ENCODE results near the gene TRIM34. TPM values are rescaled to one million over a fixed set of nuclear protein-coding genes. Genes with fewer than 3 reads are reported as not detected.
"Not testable (repeated sequence)": the region's sequence is repeated elsewhere in the genome, so short reads cannot be mapped to it uniquely, and the experiment has no call there.

TRIM34 gene
- total RNA-seq, 1 donor from 2014 or later = 13.7 TPM

DNA sequence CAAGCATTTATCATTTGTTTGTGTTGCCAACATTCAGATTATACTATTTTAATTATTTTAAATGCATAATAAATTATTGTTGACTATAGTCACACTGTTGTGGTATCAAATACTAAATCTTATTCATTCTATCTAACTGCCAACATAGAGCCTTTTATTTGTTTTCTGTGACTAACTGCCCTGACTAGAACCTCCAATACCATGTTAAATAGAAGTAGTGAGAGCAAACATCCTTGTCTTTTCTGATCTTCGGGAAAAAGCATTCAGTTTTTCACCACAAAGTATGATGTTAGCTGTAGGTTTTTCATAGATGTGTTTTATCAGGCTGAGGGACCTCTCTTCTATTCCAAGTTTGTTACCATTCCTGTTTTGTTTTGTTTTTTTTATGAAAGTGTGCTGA lies 15.2 kb downstream of the TRIM34 start:
- no peaks in the 10 kb centered on the region for H3K9me3 ChIP-seq
- no peaks in the 10 kb centered on the region for H3K27me3 ChIP-seq (ENCODE audit: low read depth)
- ATAC-seq (no peak), DNase-seq (no peak)
- no peak overlapping the region for H3K27ac ChIP-seq
- H3K36me3 ChIP-seq = peaks cover 54% of the 10 kb centered on the region
- intact Hi-C loops (cut with DNase I) = no loop called here
- H3K4me3 ChIP-seq = no peak overlapping the region
- TF ChIP-seq, protein P1, sequence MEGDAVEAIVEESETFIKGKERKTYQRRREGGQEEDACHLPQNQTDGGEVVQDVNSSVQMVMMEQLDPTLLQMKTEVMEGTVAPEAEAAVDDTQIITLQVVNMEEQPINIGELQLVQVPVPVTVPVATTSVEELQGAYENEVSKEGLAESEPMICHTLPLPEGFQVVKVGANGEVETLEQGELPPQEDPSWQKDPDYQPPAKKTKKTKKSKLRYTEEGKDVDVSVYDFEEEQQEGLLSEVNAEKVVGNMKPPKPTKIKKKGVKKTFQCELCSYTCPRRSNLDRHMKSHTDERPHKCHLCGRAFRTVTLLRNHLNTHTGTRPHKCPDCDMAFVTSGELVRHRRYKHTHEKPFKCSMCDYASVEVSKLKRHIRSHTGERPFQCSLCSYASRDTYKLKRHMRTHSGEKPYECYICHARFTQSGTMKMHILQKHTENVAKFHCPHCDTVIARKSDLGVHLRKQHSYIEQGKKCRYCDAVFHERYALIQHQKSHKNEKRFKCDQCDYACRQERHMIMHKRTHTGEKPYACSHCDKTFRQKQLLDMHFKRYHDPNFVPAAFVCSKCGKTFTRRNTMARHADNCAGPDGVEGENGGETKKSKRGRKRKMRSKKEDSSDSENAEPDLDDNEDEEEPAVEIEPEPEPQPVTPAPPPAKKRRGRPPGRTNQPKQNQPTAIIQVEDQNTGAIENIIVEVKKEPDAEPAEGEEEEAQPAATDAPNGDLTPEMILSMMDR (IDR thresholded peaks at IDR 0.05) = no peak
- no peaks in the 10 kb centered on the region for H3K4me1 ChIP-seq

DNA sequence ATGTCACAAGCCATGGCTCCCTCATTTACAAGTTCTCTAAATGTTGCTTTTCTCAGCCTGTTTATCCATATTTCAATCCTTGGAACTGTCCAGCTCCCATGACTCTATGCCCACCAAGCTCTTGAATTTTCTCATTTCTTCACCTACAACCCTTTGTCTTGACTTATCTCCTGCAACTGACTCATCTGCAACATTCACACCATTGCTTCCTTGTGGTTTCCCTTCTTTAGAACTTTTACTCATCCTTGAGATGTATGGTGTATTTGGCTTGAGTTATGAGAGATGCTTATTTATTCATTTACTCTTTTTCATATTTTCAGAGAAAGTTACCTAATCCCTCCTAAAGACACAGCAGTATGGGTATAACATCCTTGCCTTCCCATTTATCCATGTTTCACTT lies 18.8 kb downstream of the TRIM34 start:
- intact Hi-C loops (cut with DNase I) = no loop called here
- Histone ChIP-seq H3K4me1 (no peaks in the 10 kb centered on the region), H3K27ac (no peak overlapping the region), H3K9me3 (no peaks in the 10 kb centered on the region), H3K36me3 (peaks cover 31% of the 10 kb centered on the region), H3K4me3 (no peak overlapping the region), H3K27me3 (ENCODE audit: low read depth) (no peaks in the 10 kb centered on the region)
- ATAC-seq (no peak), DNase-seq (no peak)
- TF ChIP-seq, protein P1 (IDR thresholded peaks at IDR 0.05) = no peak

DNA sequence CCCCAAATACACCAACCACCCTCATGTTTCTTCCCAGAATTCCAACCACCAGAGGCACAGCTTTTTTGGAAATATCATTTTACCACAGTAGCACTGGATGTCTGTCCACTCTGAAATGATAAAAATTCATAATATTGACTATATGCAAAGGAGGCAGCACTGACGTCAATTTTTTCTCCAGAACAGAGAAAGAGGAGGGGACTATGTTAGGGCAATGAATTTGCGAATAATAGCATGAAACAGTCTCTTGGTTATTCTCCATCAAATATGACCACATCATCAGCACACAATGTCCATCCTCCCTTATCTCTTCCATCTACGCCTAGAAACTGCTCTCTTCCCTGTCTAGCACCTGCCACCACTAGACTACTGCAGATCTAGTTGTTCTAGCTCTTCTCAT lies 21.3 kb downstream of the TRIM34 start:
- Histone ChIP-seq H3K36me3 (peaks cover 29% of the 10 kb centered on the region), H3K4me1 (no peaks in the 10 kb centered on the region), H3K9me3 (no peaks in the 10 kb centered on the region), H3K4me3 (no peak overlapping the region), H3K27me3 (ENCODE audit: low read depth) (no peaks in the 10 kb centered on the region), H3K27ac (no peak overlapping the region)
- DNase-seq (no peak), ATAC-seq (no peak)
- intact Hi-C loops (cut with DNase I) = no loop called here
- TF ChIP-seq, protein P1 (IDR thresholded peaks at IDR 0.05) = no peak

DNA sequence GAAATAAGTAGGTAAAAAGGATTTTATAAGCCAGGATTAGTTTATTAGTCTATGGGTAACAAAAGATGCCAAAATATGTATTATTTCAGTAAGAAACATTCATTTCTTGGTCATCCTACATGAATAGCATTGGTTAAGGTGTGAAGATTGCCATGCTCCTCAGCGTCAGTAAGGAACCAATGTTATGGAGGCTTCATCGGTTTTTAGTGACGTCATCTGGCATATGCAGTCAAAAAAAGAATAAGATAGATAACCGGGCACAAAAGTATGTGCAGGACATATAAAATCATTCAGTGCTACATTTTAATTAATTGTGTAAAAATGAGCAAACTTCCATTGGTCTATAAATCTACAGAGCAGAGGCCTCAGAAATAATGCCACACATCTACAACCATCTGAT lies 30.7 kb downstream of the TRIM34 start:
- H3K27me3 ChIP-seq (ENCODE audit: low read depth) = no peaks in the 10 kb centered on the region
- DNase-seq = no peak
- H3K36me3 ChIP-seq = no peaks in the 10 kb centered on the region
- intact Hi-C loops (cut with DNase I) = no loop called here
- H3K27ac ChIP-seq = no peak overlapping the region
- peaks cover 5% of the 10 kb centered on the region for H3K9me3 ChIP-seq
- no peak overlapping the region for H3K4me3 ChIP-seq
- no peak for ATAC-seq
- TF ChIP-seq, protein P1 (IDR thresholded peaks at IDR 0.05) = no peak
- H3K4me1 ChIP-seq = no peaks in the 10 kb centered on the region

DNA sequence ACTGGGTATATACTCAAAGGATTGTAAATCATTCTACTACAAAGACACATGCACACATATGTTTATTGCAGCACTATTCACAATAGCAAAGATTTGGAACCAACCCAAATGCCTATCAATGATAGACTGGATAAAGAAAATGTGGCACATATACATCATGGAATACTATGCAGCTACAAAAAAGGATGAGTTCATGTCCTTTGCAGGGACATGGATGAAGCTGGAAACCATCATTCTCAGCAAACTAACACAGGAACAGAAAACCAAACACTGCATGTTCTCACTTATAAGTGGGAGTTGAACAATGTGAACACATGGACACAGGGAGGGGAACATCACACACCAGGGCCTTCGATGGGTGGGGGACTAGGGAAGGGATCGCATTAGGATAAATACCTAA lies 32.2 kb downstream of the TRIM34 start:
- H3K36me3 ChIP-seq; H3K4me1 ChIP-seq; H3K27ac ChIP-seq; H3K9me3 ChIP-seq; DNase-seq; H3K4me3 ChIP-seq; ATAC-seq; H3K27me3 ChIP-seq (ENCODE audit: low read depth); intact Hi-C loops (cut with DNase I): not testable (repeated sequence)

DNA sequence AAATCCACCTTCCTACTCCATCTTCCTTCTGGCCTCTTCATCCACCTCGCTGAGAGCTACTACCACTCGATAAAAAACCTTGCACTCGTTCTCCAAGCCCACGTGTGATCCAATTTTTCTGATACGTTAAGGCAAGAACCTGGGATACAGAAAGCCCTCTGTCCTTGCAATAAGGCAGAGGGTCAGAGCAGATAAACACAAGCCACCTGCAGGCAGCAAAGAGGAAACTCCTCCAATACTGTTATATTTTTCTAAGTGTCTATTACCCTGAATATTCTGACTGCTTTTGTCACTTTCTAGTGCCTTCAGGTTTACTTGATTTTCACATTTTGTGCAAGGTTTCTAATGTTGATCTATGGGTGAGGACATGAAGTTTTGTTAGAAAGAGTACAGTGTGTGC lies 33.5 kb downstream of the TRIM34 start:
- ATAC-seq (no peak), DNase-seq (no peak)
- TF ChIP-seq, protein P1 (IDR thresholded peaks at IDR 0.05) = no peak
- H3K27ac ChIP-seq = no peak overlapping the region
- no peaks in the 10 kb centered on the region for H3K4me1 ChIP-seq
- H3K4me3 ChIP-seq = no peak overlapping the region
- H3K9me3 ChIP-seq = no peaks in the 10 kb centered on the region
- H3K36me3 ChIP-seq = peaks cover 6% of the 10 kb centered on the region
- H3K27me3 ChIP-seq (ENCODE audit: low read depth) = no peaks in the 10 kb centered on the region
- intact Hi-C loops (cut with DNase I) = no loop called here

Measured in lower lobe of right lung (tissue), 2 donors.